RWPE1 (cell line): Measurements from ENCODE around the gene CYBRD1.

ENCODE experiments used
- CTCF ChIA-PET: fragments of 350-600 bp; sonication (Branson Sonifier 250); formaldehyde crosslinking; extraction: SDS; loops from one replicate; lab custom pipeline; 2021; lab: Yijun Ruan, JAX
- POLR2A ChIA-PET: fragments of 400-600 bp; formaldehyde crosslinking; extraction: SDS; loops from one replicate; lab custom pipeline; 2020; ENCODE audit warnings: antibody characterized with exemption; ENCODE audit not compliant: low non-redundant PET; lab: Yijun Ruan, JAX
- DNase-seq: peaks from one replicate; pipeline ENCODE4 v3.0.0; 2012; ENCODE audit warnings: low spot score
- H3K27ac ChIP-seq: fragments of 450-650 bp; 2 replicates; pipeline ENCODE4 v1.5.1; 2017
- TF ChIP-seq, protein P1 (sequence below): fragments of 450-650 bp; conservative IDR thresholded peaks from 2 replicates; pipeline ENCODE4 v1.5.1; 2017; ENCODE audit warnings: low read depth, mild to moderate bottlenecking

CYBRD1 gene

GRCh38 chr2:171514908-171515582, 7.2 kb upstream of the CYBRD1 start:
- TF ChIP-seq, protein P1, sequence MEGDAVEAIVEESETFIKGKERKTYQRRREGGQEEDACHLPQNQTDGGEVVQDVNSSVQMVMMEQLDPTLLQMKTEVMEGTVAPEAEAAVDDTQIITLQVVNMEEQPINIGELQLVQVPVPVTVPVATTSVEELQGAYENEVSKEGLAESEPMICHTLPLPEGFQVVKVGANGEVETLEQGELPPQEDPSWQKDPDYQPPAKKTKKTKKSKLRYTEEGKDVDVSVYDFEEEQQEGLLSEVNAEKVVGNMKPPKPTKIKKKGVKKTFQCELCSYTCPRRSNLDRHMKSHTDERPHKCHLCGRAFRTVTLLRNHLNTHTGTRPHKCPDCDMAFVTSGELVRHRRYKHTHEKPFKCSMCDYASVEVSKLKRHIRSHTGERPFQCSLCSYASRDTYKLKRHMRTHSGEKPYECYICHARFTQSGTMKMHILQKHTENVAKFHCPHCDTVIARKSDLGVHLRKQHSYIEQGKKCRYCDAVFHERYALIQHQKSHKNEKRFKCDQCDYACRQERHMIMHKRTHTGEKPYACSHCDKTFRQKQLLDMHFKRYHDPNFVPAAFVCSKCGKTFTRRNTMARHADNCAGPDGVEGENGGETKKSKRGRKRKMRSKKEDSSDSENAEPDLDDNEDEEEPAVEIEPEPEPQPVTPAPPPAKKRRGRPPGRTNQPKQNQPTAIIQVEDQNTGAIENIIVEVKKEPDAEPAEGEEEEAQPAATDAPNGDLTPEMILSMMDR: no peak
- no peak overlapping the region for H3K27ac ChIP-seq
- ChIA-PET POLR2A (no interaction called here), CTCF (no interaction called here)
- no peak for DNase-seq

- H3K27ac ChIP-seq: no peak overlapping the region
- TF ChIP-seq, protein P1: no peak
- peak; percentile 26 for DNase-seq
- POLR2A ChIA-PET: interaction anchor here (0.6 kb wide), 1 partner anchor 63 kb away, joined by 12 read pairs; no protein-coding TSS in a partner anchor
- CTCF ChIA-PET: interaction anchor here (0.6 kb wide), 1 partner anchor 12 kb away, joined by 4 read pairs; no protein-coding TSS in a partner anchor
Observed at GRCh38 chr2:171515672-171516298, 6.5 kb upstream of the CYBRD1 start.

DNA sequence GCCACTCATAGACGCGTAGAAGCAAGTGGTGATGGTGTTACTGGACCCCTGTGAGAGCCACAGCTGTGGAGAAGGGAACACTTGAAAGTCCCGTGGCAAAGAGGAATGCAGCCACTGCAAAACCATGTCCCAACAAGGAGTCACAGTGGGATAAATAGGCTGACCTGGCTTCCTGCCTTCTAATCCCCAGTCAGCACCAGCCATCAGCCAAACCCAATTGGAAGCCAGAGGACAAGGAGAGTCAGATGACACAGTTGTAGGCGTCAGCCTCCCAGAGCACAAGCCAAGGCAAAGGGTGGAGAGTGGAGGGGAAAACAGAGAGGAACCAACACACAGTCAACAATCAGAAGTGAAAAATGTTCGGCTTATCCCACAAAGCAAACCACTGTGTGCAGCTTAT, 5.5 kb upstream of the CYBRD1 start:
- CTCF ChIA-PET: interaction anchor here (0.6 kb wide), 1 partner anchor 576 kb away, joined by 3 read pairs; no protein-coding TSS in a partner anchor
- POLR2A ChIA-PET: no interaction called here
- DNase-seq: no peak
- no peak overlapping the region for H3K27ac ChIP-seq
- TF ChIP-seq, protein P1: no peak

GRCh38 chr2:171520471-171520870, 1.8 kb upstream of the CYBRD1 start:
- ChIA-PET CTCF (interaction anchor here (0.5 kb wide), 1 partner anchor 24 kb away, joined by 3 read pairs; no protein-coding TSS in a partner anchor), POLR2A (no interaction called here)

GRCh38 chr2:171521361-171522051, 768 bp upstream of the CYBRD1 start:
- TF ChIP-seq, protein P1: no peak
- ChIA-PET POLR2A (no interaction called here), CTCF (interaction anchor here (0.5 to 1.0 kb wide), 3 partner anchors 10 to 298 kb away, joined by 3 read pairs; no protein-coding TSS in a partner anchor)
- no peak for DNase-seq
- H3K27ac ChIP-seq: peak overlapping the region; percentile 96

More at GRCh38 chr2:171520471-171520870, 1.8 kb upstream of the CYBRD1 start:
- H3K27ac ChIP-seq: no peak overlapping the region
- no peak for DNase-seq
- TF ChIP-seq, protein P1: no peak

- TF ChIP-seq, protein P1: no peak
- POLR2A ChIA-PET: no interaction called here
- CTCF ChIA-PET: no interaction called here
- peak; percentile 21 for DNase-seq
- peak overlapping the region; percentile 96 for H3K27ac ChIP-seq
Observed at GRCh38 chr2:171522788-171523087, 464 bp downstream of the CYBRD1 start.
